ENCODE measurements around the gene PDYN. TPM values are rescaled to one million over a fixed set of nuclear protein-coding genes. Genes with fewer than 3 reads are reported as not detected.

PDYN gene
- total RNA-seq, 2 experiments from 2014 or later: not detected

DNA sequence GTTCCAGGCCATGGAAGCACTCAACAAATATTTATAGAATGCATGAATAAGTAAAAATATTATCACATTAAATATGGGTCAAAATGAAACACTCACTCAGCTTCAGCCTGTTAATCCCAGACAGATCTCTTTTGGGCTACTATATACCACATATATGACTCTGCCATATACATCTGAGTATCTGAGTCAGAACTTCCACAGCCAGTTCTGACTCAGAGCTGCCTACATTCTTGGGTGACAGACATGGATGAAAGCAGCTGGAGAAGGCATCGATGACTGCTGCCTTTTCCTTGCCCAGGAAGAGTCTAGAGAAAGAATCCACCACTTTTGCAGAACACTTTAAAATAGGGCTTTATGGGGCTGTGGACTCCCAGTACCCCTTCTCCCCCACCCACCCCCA is 11.5 kb upstream of the PDYN start:
- Mint-ChIP-seq H3K9me3 (no peaks in the 10 kb centered on the region), H3K4me3 (no peak overlapping the region), H3K27me3 (peaks cover 52% of the 10 kb centered on the region), H3K27ac (no peak overlapping the region), H3K4me1 (ENCODE audit: low read depth) (no peaks in the 10 kb centered on the region), H3K36me3 (ENCODE audit: low read depth) (no peaks in the 10 kb centered on the region)
- Histone ChIP-seq H3K4me1 (ENCODE audit: insufficient read depth, low read length) (no peaks in the 10 kb centered on the region), H3K36me3 (ENCODE audit: insufficient read depth, low read length) (no peaks in the 10 kb centered on the region), H3K9me3 (ENCODE audit: control insufficient read depth in 1 of 2, insufficient read depth in 1 of 2, low read length in 2 of 2) (peaks cover 0 to 4% of the 10 kb centered on the region in 2 experiments), H3K27ac (ENCODE audit: low read depth in 1 of 2, low read length in 2 of 2) (no peak overlapping the region), H3K27me3 (ENCODE audit: control insufficient read depth in 1 of 2, insufficient read depth in 2 of 2, low read length in 2 of 2) (peaks cover 4 to 19% of the 10 kb centered on the region in 2 experiments), H3K4me3 (ENCODE audit: low read length) (no peak overlapping the region)
- CTCF ChIA-PET: no interaction called here
- intact Hi-C loops (cut with DNase I, micrococcal nuclease): no loop called here
- DNase-seq (no peak), ATAC-seq (ENCODE audit: poor library complexity) (no peak)
- POLR2A ChIA-PET: no interaction called here
- TF ChIP-seq, protein P1, sequence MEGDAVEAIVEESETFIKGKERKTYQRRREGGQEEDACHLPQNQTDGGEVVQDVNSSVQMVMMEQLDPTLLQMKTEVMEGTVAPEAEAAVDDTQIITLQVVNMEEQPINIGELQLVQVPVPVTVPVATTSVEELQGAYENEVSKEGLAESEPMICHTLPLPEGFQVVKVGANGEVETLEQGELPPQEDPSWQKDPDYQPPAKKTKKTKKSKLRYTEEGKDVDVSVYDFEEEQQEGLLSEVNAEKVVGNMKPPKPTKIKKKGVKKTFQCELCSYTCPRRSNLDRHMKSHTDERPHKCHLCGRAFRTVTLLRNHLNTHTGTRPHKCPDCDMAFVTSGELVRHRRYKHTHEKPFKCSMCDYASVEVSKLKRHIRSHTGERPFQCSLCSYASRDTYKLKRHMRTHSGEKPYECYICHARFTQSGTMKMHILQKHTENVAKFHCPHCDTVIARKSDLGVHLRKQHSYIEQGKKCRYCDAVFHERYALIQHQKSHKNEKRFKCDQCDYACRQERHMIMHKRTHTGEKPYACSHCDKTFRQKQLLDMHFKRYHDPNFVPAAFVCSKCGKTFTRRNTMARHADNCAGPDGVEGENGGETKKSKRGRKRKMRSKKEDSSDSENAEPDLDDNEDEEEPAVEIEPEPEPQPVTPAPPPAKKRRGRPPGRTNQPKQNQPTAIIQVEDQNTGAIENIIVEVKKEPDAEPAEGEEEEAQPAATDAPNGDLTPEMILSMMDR (IDR thresholded peaks at IDR 0.05): no peak

DNA sequence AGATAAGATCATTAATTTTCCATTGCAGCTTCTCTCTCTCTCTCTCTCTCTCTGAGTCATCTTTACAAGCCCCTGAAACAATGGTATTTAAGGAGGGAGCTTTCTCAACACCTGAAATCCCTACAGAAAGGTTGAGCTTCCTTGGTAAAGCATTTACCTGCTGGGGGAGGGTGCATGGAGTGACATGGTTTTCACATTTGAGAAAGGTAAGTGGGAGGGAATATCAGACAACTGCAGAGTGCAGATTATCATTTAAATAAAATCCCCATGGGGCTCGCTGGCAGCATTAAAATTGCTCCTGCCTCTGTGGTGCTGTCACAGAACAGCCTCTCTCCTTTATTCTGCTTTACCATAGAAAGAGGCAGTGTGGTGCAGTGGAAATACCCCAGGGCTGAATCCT is 10.3 kb upstream of the PDYN start:
- POLR2A ChIA-PET: no interaction called here

DNA sequence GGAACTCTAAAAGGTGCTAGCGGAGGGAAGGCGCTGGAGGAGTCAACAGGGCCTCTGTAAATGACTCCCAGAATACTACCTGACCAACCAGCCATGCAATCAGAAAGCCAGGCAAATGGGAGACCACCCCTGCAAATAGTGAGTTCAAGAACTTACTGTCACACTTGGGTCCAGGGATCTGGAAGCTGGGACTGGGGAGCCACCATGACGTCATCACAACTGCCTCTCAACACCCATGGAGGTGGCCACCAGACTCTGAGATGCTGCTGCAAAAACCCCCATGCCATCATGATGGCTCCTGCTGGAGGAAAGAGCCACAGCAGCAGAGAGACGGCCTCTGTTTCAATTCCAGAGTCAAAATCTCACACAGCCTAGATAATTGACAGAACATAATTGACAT is 8.5 kb upstream of the PDYN start:
- POLR2A ChIA-PET: no interaction called here
- Histone ChIP-seq H3K9me3 (ENCODE audit: control insufficient read depth in 1 of 2, insufficient read depth in 1 of 2, low read length in 2 of 2) (peaks cover 0 to 6% of the 10 kb centered on the region in 2 experiments), H3K36me3 (ENCODE audit: insufficient read depth, low read length) (no peaks in the 10 kb centered on the region), H3K4me3 (ENCODE audit: low read length) (no peak overlapping the region), H3K4me1 (ENCODE audit: insufficient read depth, low read length) (no peaks in the 10 kb centered on the region), H3K27me3 (ENCODE audit: control insufficient read depth in 1 of 2, insufficient read depth in 2 of 2, low read length in 2 of 2) (peaks cover 6 to 17% of the 10 kb centered on the region in 2 experiments), H3K27ac (ENCODE audit: low read depth in 1 of 2, low read length in 2 of 2) (no peak overlapping the region)
- Mint-ChIP-seq H3K9me3 (no peaks in the 10 kb centered on the region), H3K27ac (no peak overlapping the region), H3K27me3 (peaks cover 42% of the 10 kb centered on the region), H3K36me3 (ENCODE audit: low read depth) (no peaks in the 10 kb centered on the region), H3K4me3 (no peak overlapping the region), H3K4me1 (ENCODE audit: low read depth) (no peaks in the 10 kb centered on the region)
- CTCF ChIA-PET: interaction anchor here (1.4 kb wide), 1 partner anchor 170 kb away, joined by 3 read pairs; no protein-coding TSS in a partner anchor
- DNase-seq (no peak), ATAC-seq (ENCODE audit: poor library complexity) (no peak)
- TF ChIP-seq, protein P1 (IDR thresholded peaks at IDR 0.05): no peak
- intact Hi-C loops (cut with DNase I, micrococcal nuclease): no loop called here

More for the DNA sequence above, 10.3 kb upstream of the PDYN start:
- no peak overlapping the region for H3K27ac ChIP-seq (ENCODE audit: low read depth in 1 of 2, low read length in 2 of 2)
- TF ChIP-seq, protein P1 (IDR thresholded peaks at IDR 0.05): no peak
- peaks cover 0 to 4% of the 10 kb centered on the region in 2 experiments for H3K9me3 ChIP-seq (ENCODE audit: control insufficient read depth in 1 of 2, insufficient read depth in 1 of 2, low read length in 2 of 2)
- no peaks in the 10 kb centered on the region for H3K9me3 Mint-ChIP-seq
- no peaks in the 10 kb centered on the region for H3K36me3 ChIP-seq (ENCODE audit: insufficient read depth, low read length)
- H3K4me3 Mint-ChIP-seq: no peak overlapping the region
- peaks cover 4 to 14% of the 10 kb centered on the region in 2 experiments for H3K27me3 ChIP-seq (ENCODE audit: control insufficient read depth in 1 of 2, insufficient read depth in 2 of 2, low read length in 2 of 2)
- no peak for ATAC-seq (ENCODE audit: poor library complexity)
- intact Hi-C loops (cut with DNase I, micrococcal nuclease): no loop called here
- no peak for DNase-seq
- H3K27ac Mint-ChIP-seq: no peak overlapping the region
- H3K36me3 Mint-ChIP-seq (ENCODE audit: low read depth): no peaks in the 10 kb centered on the region
- H3K4me1 Mint-ChIP-seq (ENCODE audit: low read depth): no peaks in the 10 kb centered on the region
- H3K4me1 ChIP-seq (ENCODE audit: insufficient read depth, low read length): no peaks in the 10 kb centered on the region
- peaks cover 45% of the 10 kb centered on the region for H3K27me3 Mint-ChIP-seq
- H3K4me3 ChIP-seq (ENCODE audit: low read length): no peak overlapping the region
- CTCF ChIA-PET: no interaction called here

Data from CD4-positive, alpha-beta T cell (primary cell).